Measurements from ENCODE around the gene ROCK2.
A peak's percentile ranks its signal among the peaks of the same experiment; 100 is the strongest.

Gene ROCK2

GRCh38 chr2:11344342-11344955 lies at the start of gene ROCK2:
Gene ROCK2 (minus strand): TSS chr2:11344636. CDS start chr2:11344136, 500 bp downstream.
- DNase-seq: peak; percentile 65

DNA sequence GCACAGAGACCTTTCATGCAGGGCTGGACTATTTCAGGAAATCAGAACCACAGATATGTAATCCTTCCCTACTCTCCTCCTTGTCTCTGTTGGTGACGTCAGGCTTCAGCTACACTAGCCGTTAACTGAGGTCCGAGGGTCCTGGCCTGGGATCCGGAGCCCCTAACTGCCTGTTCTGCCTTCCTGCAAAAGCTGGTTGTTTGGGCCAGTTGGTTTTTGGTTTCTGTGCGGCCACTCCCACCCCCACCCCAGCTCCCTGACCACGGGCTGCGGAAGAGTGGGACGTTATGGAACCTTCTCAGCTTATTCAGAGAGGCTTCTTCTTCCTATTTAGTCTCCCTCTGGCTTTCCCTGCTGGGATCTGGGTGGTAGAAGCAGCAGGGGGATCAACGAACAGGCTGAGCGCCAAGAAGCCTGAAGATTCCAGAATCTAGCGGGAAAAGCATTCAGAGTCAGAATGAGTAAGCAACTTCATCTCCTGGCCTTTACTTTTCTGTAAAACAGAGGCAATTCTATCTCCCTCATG lies 49.3 kb upstream of the ROCK2 start:
- DNase-seq: no peak

DNA sequence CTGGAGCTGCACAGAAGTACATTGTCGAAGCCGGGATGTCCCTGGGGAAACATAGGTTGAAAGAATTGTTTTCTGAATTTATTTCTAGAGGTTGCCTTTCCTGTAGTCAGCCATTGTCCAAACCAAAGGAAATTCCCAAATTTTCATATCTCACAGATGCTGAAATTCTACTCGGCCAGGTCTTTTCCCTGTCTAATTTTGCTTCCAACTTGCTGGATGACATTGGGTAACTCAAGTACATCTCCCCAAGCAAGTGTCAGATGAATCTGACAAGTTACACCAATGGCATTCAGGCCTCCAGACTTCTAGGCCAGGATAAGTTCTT lies 47.5 kb upstream of the ROCK2 start:
- DNase-seq: no peak

DNA sequence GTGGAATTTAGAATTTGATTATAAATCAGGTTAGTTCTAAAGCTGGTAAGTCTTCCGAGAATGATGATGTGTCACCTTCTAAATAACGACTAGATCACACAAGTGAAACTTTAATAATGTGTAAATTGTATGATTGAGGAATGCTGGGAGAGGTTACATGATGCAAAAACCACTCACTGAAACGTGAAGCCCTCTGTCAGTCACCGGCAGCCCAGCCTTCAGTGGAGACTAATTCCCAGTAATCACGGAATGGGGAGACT lies 45.9 kb upstream of the ROCK2 start:
- DNase-seq: no peak

DNA sequence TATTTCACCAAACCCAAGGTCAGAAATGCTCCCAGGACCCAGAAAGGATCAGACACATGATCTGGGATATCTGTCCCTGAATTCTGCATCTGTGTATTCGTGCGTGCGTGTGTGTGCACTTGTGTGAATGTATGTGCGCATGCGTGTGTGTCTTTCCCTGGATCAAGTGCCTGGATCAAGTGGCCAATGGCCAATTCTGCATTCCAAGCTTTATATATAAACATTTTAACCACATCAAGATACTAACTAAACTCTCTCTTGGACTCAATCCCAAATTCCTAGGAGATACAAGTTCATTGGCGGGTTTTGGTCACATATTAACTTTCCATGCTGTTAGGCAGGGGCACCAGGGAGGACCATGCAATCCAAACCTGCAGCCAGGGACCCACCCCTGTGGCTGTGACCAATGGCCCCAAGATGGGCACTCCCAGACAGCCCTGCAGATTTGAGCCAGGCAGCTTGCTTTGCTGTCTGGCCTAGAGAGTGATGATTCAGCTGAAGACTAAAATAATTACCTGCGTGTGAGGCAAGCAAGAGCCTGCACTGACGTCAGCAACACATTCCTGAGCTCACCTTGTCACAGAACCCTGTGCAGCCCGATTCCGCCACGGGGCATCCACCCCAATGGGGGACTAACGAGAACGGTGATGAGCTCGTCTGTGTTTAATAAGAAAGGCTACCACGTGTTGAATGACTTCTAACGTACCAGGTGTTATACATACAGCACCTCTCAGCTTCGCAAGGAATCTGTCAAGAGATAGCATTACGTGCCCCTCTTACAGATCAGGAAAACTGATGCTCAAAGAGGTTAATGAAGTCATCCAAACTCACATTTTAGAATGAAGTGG lies 45.3 kb upstream of the ROCK2 start:
- DNase-seq: peak; percentile 66

- no peak for DNase-seq
These were observed 44.6 kb upstream of the ROCK2 start for GRCh38 chr2:11389052-11389420.

- no peak for DNase-seq
These were observed 44.0 kb upstream of the ROCK2 start for GRCh38 chr2:11388262-11389051.

DNA sequence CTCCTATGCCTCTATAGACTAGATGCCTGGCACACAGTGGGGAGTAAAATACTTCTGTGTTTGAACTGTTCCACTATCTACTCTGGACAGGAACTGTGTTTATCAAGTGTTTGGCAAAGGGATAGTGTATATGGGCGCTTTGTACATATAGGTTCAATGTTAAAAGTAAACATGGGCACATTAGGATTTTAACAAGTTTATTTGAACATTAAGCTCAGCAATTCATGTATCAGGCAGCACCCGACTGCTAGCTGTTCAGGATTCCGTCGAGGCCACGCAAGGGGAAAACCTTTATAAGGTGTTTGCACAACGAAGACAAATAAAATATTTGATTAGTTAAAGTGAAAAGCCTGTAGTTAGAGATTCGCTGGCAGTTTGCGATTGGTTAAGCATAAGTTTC lies 43.4 kb upstream of the ROCK2 start:
- DNase-seq: no peak

DNA sequence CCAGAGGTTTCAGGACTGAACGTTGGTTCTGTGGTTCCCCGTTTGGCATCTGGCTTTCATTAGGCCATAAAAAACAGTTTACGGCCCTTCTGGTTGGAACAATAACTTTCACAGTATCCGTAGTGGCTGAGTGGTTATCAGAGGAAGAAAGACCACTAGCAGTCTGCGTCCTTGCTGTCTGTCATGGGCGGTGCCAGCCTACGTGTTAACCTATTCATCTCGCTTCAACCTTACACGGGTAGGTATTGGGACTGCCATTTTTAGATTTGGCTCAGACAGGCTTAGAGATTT lies 42.6 kb upstream of the ROCK2 start:
- DNase-seq: no peak

GRCh38 chr2:11385847-11386246 lies 41.4 kb upstream of the ROCK2 start:
- DNase-seq: no peak

DNA sequence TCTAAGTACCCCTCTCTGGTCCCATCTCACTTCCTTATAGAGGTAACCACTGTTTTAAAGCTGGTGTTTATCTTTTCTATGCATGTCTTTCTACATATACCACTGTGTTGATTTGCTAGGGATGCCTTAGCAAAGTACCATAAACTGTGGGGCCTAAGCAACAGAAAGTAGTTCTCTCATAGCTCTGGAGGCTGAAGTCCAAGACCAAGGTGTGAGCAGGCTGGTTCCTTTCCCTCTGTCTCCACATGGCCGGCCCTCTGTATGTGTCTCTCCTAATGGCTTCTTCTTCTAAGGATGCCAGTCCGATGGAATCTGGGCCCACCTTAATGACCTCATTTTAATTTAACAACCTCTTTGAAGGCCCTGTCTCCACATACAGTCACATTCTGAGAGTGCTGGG lies 40.8 kb upstream of the ROCK2 start:
- no peak for DNase-seq

- DNase-seq: no peak
These were observed 35.1 kb upstream of the ROCK2 start for GRCh38 chr2:11379558-11379957.

DNA sequence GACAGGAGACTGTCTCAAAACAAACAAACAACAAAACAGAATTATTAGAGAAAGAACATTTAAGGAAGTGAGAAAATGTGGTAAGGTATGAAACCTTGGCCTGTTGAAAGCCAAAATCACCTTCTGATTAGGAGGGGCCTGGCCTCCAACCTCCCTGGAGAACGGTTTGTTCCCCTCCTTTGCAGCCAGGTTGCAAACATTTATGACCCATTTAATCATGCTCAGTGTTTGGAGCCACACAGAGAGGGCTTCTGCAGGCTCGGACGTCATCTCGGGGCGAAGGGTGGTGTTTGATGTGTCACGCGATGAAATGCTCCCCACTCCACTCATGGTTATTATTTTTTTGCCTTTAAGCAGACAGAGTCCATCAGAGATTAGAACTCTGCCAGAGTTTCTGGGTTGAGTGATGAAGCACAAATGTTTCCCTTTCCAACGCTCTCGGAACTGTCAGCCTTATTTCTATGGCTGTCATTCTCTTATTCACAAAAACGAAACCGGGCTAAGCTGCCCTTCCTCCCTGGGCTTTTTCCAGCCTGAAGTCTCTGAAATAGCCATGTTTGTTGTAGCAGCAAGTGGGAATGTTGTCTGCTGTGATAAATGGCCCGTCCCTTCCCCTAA lies 33.6 kb upstream of the ROCK2 start:
- no peak for DNase-seq

GRCh38 chr2:11376071-11376470 lies 31.6 kb upstream of the ROCK2 start:
- no peak for DNase-seq

- DNase-seq: no peak
These were observed 31.2 kb upstream of the ROCK2 start for GRCh38 chr2:11375689-11376027.

- DNase-seq: no peak
These were observed 30.7 kb upstream of the ROCK2 start for GRCh38 chr2:11375025-11375688.

- DNase-seq: no peak
These were observed 28.7 kb upstream of the ROCK2 start for GRCh38 chr2:11373096-11373495.

DNA sequence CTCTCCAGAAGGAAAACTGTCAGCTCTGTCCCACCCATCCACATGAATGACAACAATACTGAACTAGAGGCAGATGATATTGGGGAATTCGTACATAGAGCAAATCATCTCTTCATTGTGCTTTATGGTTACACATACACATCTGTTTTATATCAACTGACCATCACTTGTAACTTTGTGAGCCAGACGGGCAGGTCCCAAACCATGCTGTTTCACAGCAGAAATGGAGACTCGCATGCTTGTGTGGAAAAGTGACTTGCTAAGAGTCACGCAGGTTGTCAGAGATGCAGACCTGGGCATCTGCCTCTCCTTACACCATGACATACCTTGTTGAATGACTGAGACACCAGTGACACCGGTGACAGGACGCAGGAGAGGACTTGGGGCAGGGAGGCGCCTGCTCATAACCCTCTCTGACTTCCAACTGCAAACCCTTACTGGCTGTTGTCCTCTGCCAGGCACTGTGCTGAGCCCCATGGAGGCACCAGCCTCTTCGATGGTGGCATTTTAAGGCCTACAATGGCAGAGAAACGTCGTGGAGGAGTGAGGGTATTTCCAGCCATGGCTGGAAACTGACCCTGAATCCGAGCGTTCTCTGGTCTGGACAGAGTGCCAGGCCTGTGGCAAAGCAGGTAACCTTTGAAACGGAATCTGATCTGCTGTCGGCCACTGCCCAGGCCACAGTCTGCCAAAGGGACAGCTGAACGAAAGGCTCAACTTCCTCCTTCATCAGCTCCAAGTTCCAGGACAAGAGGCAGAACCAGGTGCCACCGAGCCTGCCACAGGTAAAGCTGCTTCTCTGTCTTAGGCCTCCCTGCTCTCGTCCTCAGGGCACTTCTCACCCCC lies 26.9 kb upstream of the ROCK2 start:
- no peak for DNase-seq

- DNase-seq: no peak
These were observed 26.1 kb upstream of the ROCK2 start for GRCh38 chr2:11370377-11371091.

- DNase-seq: no peak
These were observed 23.7 kb upstream of the ROCK2 start for GRCh38 chr2:11368059-11368572.

- DNase-seq: no peak
These were observed 22.8 kb upstream of the ROCK2 start for GRCh38 chr2:11367170-11367730.

Data from amniotic stem cell (primary cell).